HCT116 (cell line): ENCODE results near the gene PEAK1.

Experiments
- CEBPB ChIP-seq: IDR thresholded peaks from 2 replicates; pipeline ENCODE4 v1.6.1; 2012; ENCODE audit warnings: low read depth
- CTCF ChIP-seq, 3 experiments: fragments of 200-600 bp in 1 of 3; sonication (generic) in 1 of 3; IDR thresholded peaks in 2 of 3; conservative IDR thresholded peaks in 1 of 3; 2 replicates each; pipeline ENCODE4 v1.5.1; 2012 to 2017; ENCODE audit warnings: low read depth in 2 of 3, low read length in 2 of 3, antibody characterized with exemption in 1 of 3, borderline replicate concordance in 1 of 3, control low read depth in 1 of 3, mild to moderate bottlenecking in 1 of 3, mixed read lengths in 1 of 3, mixed run types in 1 of 3, moderate library complexity in 1 of 3; ENCODE audit not compliant: insufficient read depth in 1 of 3
- RAD21 ChIP-seq: IDR thresholded peaks from 2 replicates; pipeline ENCODE4 v1.6.1; 2012; ENCODE audit warnings: low read depth, mild to moderate bottlenecking

GRCh38 chr15:77295446-77295845 is 124.5 kb downstream of the PEAK1 start:
- TF ChIP-seq CTCF (IDR thresholded peaks at IDR 0.05 in 2 of 3, conservative IDR thresholded peaks at IDR 0.05 in 1 of 3; ENCODE audit: borderline replicate concordance in 1 of 3, insufficient read depth in 1 of 3, low read depth in 2 of 3, low read length in 2 of 3) (no peak), RAD21 (no peak), CEBPB (no peak)
